ENCODE data around the gene MRRF. TPM values are rescaled to one million over a fixed set of nuclear protein-coding genes. Genes with fewer than 3 reads are reported as not detected.
"Not testable (repeated sequence)": the region's sequence is repeated elsewhere in the genome, so short reads cannot be mapped to it uniquely, and the experiment has no call there.

The MRRF gene
- total RNA-seq, 2 experiments from 2014 or later = 76.9 to 84.0 TPM

- Mint-ChIP-seq H3K36me3 (no peaks in the 10 kb centered on the region), H3K27ac (peak overlapping the region; percentile 54), H3K9me3 (no peaks in the 10 kb centered on the region), H3K4me3 (peak overlapping the region; percentile 78), H3K27me3 (peaks cover 19% of the 10 kb centered on the region), H3K4me1 (peaks cover 24% of the 10 kb centered on the region)
- DNase-seq = peak; percentile 21
Observed at GRCh38 chr9:122346478-122347347, 82.0 kb downstream of the MRRF start.

- peak; percentile 29 for DNase-seq
- H3K27me3 Mint-ChIP-seq = peaks cover 19% of the 10 kb centered on the region
- H3K4me1 Mint-ChIP-seq = peaks cover 24% of the 10 kb centered on the region
- H3K36me3 Mint-ChIP-seq = no peaks in the 10 kb centered on the region
- H3K27ac Mint-ChIP-seq = peak overlapping the region; percentile 54
- peak overlapping the region; percentile 78 for H3K4me3 Mint-ChIP-seq
- H3K9me3 Mint-ChIP-seq = peaks cover under 1% of the 10 kb centered on the region
Observed at GRCh38 chr9:122347348-122348287, 82.9 kb downstream of the MRRF start.

GRCh38 chr9:122348288-122348777, 83.7 kb downstream of the MRRF start:
- Mint-ChIP-seq H3K36me3 (no peaks in the 10 kb centered on the region), H3K27me3 (peaks cover 19% of the 10 kb centered on the region), H3K9me3 (peaks cover 4% of the 10 kb centered on the region), H3K4me1 (peaks cover 24% of the 10 kb centered on the region), H3K27ac (no peak overlapping the region), H3K4me3 (no peak overlapping the region)
- DNase-seq = no peak

- no peak for DNase-seq
- Mint-ChIP-seq H3K9me3 (peaks cover 5% of the 10 kb centered on the region), H3K4me3 (no peak overlapping the region), H3K27ac (no peak overlapping the region), H3K27me3 (peaks cover 19% of the 10 kb centered on the region), H3K36me3 (no peaks in the 10 kb centered on the region), H3K4me1 (peaks cover 24% of the 10 kb centered on the region)
Observed at GRCh38 chr9:122348791-122349190, 84.1 kb downstream of the MRRF start.

GRCh38 chr9:122349201-122349600, 84.5 kb downstream of the MRRF start:
- no peak overlapping the region for H3K27ac Mint-ChIP-seq
- peaks cover 5% of the 10 kb centered on the region for H3K9me3 Mint-ChIP-seq
- peaks cover 24% of the 10 kb centered on the region for H3K4me1 Mint-ChIP-seq
- no peak for DNase-seq
- H3K36me3 Mint-ChIP-seq = no peaks in the 10 kb centered on the region
- H3K4me3 Mint-ChIP-seq = no peak overlapping the region
- H3K27me3 Mint-ChIP-seq = peaks cover 19% of the 10 kb centered on the region

GRCh38 chr9:122350577-122351355, 86.1 kb downstream of the MRRF start:
- peak; percentile 79 for DNase-seq
- Mint-ChIP-seq H3K27ac (no peak overlapping the region), H3K27me3 (peaks cover 19% of the 10 kb centered on the region), H3K4me1 (peaks cover 24% of the 10 kb centered on the region), H3K9me3 (peaks cover 5% of the 10 kb centered on the region), H3K36me3 (no peaks in the 10 kb centered on the region), H3K4me3 (no peak overlapping the region)

GRCh38 chr9:122354536-122355199, 90.0 kb downstream of the MRRF start:
- no peaks in the 10 kb centered on the region for H3K36me3 Mint-ChIP-seq
- H3K4me3 Mint-ChIP-seq = no peak overlapping the region
- peaks cover 5% of the 10 kb centered on the region for H3K27me3 Mint-ChIP-seq
- peaks cover 7% of the 10 kb centered on the region for H3K9me3 Mint-ChIP-seq
- H3K27ac Mint-ChIP-seq = no peak overlapping the region
- DNase-seq = no peak
- peaks cover 8% of the 10 kb centered on the region for H3K4me1 Mint-ChIP-seq

GRCh38 chr9:122355336-122355875, 90.7 kb downstream of the MRRF start:
- no peak for DNase-seq
- no peaks in the 10 kb centered on the region for H3K36me3 Mint-ChIP-seq
- no peak overlapping the region for H3K4me3 Mint-ChIP-seq
- no peak overlapping the region for H3K27ac Mint-ChIP-seq
- H3K4me1 Mint-ChIP-seq = peaks cover 1% of the 10 kb centered on the region
- H3K9me3 Mint-ChIP-seq = peaks cover 7% of the 10 kb centered on the region
- no peaks in the 10 kb centered on the region for H3K27me3 Mint-ChIP-seq

- peaks cover 7% of the 10 kb centered on the region for H3K9me3 Mint-ChIP-seq
- H3K36me3 Mint-ChIP-seq = no peaks in the 10 kb centered on the region
- no peak for DNase-seq
- no peaks in the 10 kb centered on the region for H3K27me3 Mint-ChIP-seq
- peaks cover 3% of the 10 kb centered on the region for H3K4me1 Mint-ChIP-seq
- no peak overlapping the region for H3K27ac Mint-ChIP-seq
- H3K4me3 Mint-ChIP-seq = no peak overlapping the region
Observed at GRCh38 chr9:122356627-122357026, 91.9 kb downstream of the MRRF start.

- Mint-ChIP-seq H3K9me3 (peaks cover 2% of the 10 kb centered on the region), H3K4me3 (no peak overlapping the region), H3K27me3 (no peaks in the 10 kb centered on the region), H3K36me3 (no peaks in the 10 kb centered on the region), H3K27ac (no peak overlapping the region), H3K4me1 (peaks cover 3% of the 10 kb centered on the region)
- peak; percentile 19 for DNase-seq
Observed at GRCh38 chr9:122360891-122361290, 96.2 kb downstream of the MRRF start.

- not testable (repeated sequence) for H3K36me3 Mint-ChIP-seq, H3K4me3 Mint-ChIP-seq, H3K27ac Mint-ChIP-seq, H3K4me1 Mint-ChIP-seq, H3K9me3 Mint-ChIP-seq, DNase-seq, H3K27me3 Mint-ChIP-seq
Observed at GRCh38 chr9:122363131-122363530, 98.4 kb downstream of the MRRF start.

- H3K9me3 Mint-ChIP-seq = no peaks in the 10 kb centered on the region
- H3K27ac Mint-ChIP-seq = no peak overlapping the region
- no peaks in the 10 kb centered on the region for H3K27me3 Mint-ChIP-seq
- H3K4me1 Mint-ChIP-seq = peaks cover 3% of the 10 kb centered on the region
- no peaks in the 10 kb centered on the region for H3K36me3 Mint-ChIP-seq
- no peak for DNase-seq
- H3K4me3 Mint-ChIP-seq = no peak overlapping the region
Observed at GRCh38 chr9:122364117-122364782, 99.6 kb downstream of the MRRF start.

- Mint-ChIP-seq H3K27ac (no peak overlapping the region), H3K4me1 (peaks cover 3% of the 10 kb centered on the region), H3K36me3 (no peaks in the 10 kb centered on the region), H3K27me3 (no peaks in the 10 kb centered on the region), H3K4me3 (no peak overlapping the region), H3K9me3 (no peaks in the 10 kb centered on the region)
- DNase-seq = no peak
Observed at GRCh38 chr9:122364783-122365150, 100.1 kb downstream of the MRRF start.

Measured in activated naive CD8-positive, alpha-beta T cell treated with anti-CD3 and anti-CD28 coated beads for 36 hours (primary cell).